ENCODE measurements around the gene ZBTB16. TPM values are rescaled to one million over a fixed set of nuclear protein-coding genes. Genes with fewer than 3 reads are reported as not detected.

Gene ZBTB16
- total and polyA plus RNA-seq, 2 experiments from 2014 or later: 0.29 to 1.4 TPM

DNA sequence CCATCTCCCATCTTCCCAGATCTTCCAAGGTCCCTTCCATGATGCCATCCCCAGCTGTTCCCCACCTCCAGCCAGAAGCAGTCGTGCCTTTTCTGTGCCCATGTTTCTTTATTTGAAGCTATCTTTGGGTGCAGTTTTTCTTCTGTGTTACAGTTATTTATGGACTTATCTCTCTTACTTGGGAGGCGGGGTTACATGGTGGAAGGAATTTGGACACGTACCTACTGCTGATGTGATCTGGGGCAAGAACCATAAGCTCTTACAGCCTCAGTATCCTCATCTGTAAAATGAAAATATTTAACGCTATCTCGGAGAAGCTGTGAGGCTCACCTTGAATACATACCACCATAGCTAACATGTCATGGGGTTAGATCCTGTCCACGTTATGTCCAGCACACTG is 98.9 kb downstream of the ZBTB16 start (continued):
- TF ChIP-seq, protein P1, sequence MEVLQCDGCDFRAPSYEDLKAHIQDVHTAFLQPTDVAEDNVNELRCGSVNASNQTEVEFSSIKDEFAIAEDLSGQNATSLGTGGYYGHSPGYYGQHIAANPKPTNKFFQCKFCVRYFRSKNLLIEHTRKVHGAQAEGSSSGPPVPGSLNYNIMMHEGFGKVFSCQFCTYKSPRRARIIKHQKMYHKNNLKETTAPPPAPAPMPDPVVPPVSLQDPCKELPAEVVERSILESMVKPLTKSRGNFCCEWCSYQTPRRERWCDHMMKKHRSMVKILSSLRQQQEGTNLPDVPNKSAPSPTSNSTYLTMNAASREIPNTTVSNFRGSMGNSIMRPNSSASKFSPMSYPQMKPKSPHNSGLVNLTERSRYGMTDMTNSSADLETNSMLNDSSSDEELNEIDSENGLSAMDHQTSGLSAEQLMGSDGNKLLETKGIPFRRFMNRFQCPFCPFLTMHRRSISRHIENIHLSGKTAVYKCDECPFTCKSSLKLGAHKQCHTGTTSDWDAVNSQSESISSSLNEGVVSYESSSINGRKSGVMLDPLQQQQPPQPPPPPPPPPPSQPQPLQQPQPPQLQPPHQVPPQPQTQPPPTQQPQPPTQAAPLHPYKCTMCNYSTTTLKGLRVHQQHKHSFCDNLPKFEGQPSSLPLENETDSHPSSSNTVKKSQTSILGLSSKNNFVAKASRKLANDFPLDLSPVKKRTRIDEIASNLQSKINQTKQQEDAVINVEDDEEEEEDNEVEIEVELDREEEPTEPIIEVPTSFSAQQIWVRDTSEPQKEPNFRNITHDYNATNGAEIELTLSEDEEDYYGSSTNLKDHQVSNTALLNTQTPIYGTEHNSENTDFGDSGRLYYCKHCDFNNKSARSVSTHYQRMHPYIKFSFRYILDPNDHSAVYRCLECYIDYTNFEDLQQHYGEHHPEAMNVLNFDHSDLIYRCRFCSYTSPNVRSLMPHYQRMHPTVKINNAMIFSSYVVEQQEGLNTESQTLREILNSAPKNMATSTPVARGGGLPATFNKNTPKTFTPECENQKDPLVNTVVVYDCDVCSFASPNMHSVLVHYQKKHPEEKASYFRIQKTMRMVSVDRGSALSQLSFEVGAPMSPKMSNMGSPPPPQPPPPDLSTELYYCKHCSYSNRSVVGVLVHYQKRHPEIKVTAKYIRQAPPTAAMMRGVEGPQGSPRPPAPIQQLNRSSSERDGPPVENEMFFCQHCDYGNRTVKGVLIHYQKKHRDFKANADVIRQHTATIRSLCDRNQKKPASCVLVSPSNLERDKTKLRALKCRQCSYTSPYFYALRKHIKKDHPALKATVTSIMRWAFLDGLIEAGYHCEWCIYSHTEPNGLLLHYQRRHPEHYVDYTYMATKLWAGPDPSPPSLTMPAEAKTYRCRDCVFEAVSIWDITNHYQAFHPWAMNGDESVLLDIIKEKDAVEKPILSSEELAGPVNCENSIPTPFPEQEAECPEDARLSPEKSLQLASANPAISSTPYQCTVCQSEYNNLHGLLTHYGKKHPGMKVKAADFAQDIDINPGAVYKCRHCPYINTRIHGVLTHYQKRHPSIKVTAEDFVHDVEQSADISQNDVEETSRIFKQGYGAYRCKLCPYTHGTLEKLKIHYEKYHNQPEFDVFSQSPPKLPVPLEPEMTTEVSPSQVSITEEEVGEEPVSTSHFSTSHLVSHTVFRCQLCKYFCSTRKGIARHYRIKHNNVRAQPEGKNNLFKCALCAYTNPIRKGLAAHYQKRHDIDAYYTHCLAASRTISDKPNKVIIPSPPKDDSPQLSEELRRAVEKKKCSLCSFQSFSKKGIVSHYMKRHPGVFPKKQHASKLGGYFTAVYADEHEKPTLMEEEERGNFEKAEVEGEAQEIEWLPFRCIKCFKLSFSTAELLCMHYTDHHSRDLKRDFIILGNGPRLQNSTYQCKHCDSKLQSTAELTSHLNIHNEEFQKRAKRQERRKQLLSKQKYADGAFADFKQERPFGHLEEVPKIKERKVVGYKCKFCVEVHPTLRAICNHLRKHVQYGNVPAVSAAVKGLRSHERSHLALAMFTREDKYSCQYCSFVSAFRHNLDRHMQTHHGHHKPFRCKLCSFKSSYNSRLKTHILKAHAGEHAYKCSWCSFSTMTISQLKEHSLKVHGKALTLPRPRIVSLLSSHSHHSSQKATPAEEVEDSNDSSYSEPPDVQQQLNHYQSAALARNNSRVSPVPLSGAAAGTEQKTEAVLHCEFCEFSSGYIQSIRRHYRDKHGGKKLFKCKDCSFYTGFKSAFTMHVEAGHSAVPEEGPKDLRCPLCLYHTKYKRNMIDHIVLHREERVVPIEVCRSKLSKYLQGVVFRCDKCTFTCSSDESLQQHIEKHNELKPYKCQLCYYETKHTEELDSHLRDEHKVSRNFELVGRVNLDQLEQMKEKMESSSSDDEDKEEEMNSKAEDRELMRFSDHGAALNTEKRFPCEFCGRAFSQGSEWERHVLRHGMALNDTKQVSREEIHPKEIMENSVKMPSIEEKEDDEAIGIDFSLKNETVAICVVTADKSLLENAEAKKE (CRISPR knock-in tag; IDR thresholded peaks at IDR 0.05): no peak
- TF ChIP-seq CREB1 (CRISPR knock-in tag; IDR thresholded peaks at IDR 0.05; ENCODE audit: low read depth): no peak

DNA sequence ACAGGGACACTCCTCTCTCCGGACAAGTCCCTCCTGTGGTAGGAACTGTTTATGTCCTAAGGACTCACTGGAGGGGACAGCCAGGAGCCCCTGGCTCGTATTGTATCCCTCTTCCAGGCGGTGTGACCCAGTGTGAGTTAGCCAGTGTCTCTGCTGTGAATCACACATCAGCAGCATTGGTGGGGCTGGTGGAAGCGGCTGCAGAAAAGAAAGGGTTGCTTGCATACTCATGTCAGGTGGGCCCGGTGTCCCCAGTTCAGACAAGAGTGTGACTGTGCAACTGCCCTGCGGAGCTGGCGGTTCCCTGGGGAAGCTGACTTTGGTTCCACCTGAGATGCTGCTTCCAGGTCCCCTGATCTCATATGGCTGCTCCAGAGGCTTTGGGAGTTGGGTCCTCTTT is 99.4 kb downstream of the ZBTB16 start:
- H3K79me2 ChIP-seq (replicated peaks; ENCODE audit: insufficient read depth): no peaks in the 10 kb centered on the region
- DNase-seq (ENCODE audit: low spot score) (no peak), ATAC-seq (no peak)
- Mint-ChIP-seq H3K9me3 (no peaks in the 10 kb centered on the region), H3K36me3 (ENCODE audit: low read depth) (no peaks in the 10 kb centered on the region; the same call in 2 of the 3 replicates), H3K27me3 (ENCODE audit: insufficient read depth, low read depth, poor library complexity) (no peaks in the 10 kb centered on the region), H3K27ac (no peak overlapping the region), H3K4me1 (peaks cover 20% of the 10 kb centered on the region), H3K4me3 (no peak overlapping the region)
- H3K9me2 ChIP-seq (ENCODE audit: insufficient read depth): no peaks in the 10 kb centered on the region
- H3K4me1 ChIP-seq (ENCODE audit: insufficient read depth): peaks cover 13% of the 10 kb centered on the region; the same call in 1 of the 2 replicates
- H3K27me3 ChIP-seq (ENCODE audit: insufficient read depth): no peaks in the 10 kb centered on the region
- no peaks in the 10 kb centered on the region for H3K36me3 ChIP-seq (ENCODE audit: insufficient read depth)
- H3K4me2 ChIP-seq: no peak overlapping the region
- no peak overlapping the region for H3K4me3 ChIP-seq
- no peak overlapping the region for H3K27ac ChIP-seq (ENCODE audit: low read depth)
- no peak overlapping the region; the same call in 1 of the 2 replicates for H2AFZ ChIP-seq
- no peaks in the 10 kb centered on the region for H3F3A ChIP-seq (replicated peaks; ENCODE audit: low read depth)
- H4K20me1 ChIP-seq (replicated peaks; ENCODE audit: insufficient read depth): no peaks in the 10 kb centered on the region
- no peak for TF ChIP-seq CREB1 (CRISPR knock-in tag; IDR thresholded peaks at IDR 0.05; ENCODE audit: low read depth)
- no peak for TF ChIP-seq NANOG (IDR thresholded peaks at IDR 0.05; ENCODE audit: borderline replicate concordance)
- TF ChIP-seq STAT1 (IDR thresholded peaks at IDR 0.05; ENCODE audit: unreplicated experiment): no peak
- no peak for TF ChIP-seq POLR2AphosphoS5 (IDR thresholded peaks at IDR 0.05; ENCODE audit: low read depth)
- TF ChIP-seq, protein P2, sequence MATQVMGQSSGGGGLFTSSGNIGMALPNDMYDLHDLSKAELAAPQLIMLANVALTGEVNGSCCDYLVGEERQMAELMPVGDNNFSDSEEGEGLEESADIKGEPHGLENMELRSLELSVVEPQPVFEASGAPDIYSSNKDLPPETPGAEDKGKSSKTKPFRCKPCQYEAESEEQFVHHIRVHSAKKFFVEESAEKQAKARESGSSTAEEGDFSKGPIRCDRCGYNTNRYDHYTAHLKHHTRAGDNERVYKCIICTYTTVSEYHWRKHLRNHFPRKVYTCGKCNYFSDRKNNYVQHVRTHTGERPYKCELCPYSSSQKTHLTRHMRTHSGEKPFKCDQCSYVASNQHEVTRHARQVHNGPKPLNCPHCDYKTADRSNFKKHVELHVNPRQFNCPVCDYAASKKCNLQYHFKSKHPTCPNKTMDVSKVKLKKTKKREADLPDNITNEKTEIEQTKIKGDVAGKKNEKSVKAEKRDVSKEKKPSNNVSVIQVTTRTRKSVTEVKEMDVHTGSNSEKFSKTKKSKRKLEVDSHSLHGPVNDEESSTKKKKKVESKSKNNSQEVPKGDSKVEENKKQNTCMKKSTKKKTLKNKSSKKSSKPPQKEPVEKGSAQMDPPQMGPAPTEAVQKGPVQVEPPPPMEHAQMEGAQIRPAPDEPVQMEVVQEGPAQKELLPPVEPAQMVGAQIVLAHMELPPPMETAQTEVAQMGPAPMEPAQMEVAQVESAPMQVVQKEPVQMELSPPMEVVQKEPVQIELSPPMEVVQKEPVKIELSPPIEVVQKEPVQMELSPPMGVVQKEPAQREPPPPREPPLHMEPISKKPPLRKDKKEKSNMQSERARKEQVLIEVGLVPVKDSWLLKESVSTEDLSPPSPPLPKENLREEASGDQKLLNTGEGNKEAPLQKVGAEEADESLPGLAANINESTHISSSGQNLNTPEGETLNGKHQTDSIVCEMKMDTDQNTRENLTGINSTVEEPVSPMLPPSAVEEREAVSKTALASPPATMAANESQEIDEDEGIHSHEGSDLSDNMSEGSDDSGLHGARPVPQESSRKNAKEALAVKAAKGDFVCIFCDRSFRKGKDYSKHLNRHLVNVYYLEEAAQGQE (IDR thresholded peaks at IDR 0.05; ENCODE audit: unreplicated experiment): no peak
- TF ChIP-seq ZNF331 (CRISPR knock-in tag; IDR thresholded peaks at IDR 0.05; ENCODE audit: low read depth): no peak

All from GM23338 (cell line).